Vagina (tissue), 2 donors: ENCODE results near the gene SLC22A14.

ENCODE experiments used
- CTCF ChIP-seq, 3 experiments: fragments of 450-650 bp in 2 of 3; fragments of 200-600 bp in 1 of 3; sonication (generic) in 1 of 3; IDR thresholded peaks; one replicate each; pipeline ENCODE4 v1.5.1; 2017 to 2019; ENCODE audit warnings: antibody characterized with exemption in 3 of 3, mild to moderate bottlenecking in 2 of 3, moderate library complexity in 2 of 3
- POLR2A ChIP-seq, 2 donors: fragments of 450-650 bp; IDR thresholded peaks; one replicate each; pipeline ENCODE4 v1.6.1; 2017; ENCODE audit warnings: antibody characterized with exemption in 2 of 2, mild to moderate bottlenecking in 2 of 2, moderate library complexity in 2 of 2

DNA sequence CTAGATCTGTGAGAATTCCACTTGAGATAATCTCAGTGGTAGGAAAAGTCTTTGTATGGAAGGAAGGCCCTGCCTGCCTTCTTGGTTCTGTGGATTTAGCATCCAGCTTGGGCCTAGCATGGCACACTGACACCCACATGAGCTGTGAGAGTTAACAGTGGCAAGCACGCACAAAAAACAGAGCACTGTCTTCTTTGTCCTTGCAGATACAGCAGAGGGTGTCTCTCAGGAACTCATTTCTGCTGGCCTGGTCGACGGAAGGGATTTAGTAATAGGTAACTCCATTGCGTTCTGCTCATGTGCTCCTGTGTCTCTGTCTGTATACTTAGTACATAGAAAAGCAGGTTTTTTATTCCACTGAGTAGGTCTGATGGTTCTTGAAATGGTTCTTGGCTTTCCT is 30.9 kb upstream of the SLC22A14 start:
- no peak for TF ChIP-seq POLR2A (IDR thresholded peaks at IDR 0.05)
- no peak for TF ChIP-seq CTCF (IDR thresholded peaks at IDR 0.05)
